A549 treated with AZD9567 at 1 μM for 4 hours (cell line): Measurements from ENCODE around the gene RIC3. TPM values are rescaled to one million over a fixed set of nuclear protein-coding genes. Genes with fewer than 3 reads are reported as not detected.

Experiments used
- total RNA-seq: library from RNA; stranded (reverse); fragments of 200-300 nt; extraction: Qiagen RNA extraction; gene quantifications from 5 replicates; pipeline ENCODE4 v1.2.3, GENCODE V29; 2022; ENCODE audit not compliant: insufficient read depth

RIC3 gene, protein sequence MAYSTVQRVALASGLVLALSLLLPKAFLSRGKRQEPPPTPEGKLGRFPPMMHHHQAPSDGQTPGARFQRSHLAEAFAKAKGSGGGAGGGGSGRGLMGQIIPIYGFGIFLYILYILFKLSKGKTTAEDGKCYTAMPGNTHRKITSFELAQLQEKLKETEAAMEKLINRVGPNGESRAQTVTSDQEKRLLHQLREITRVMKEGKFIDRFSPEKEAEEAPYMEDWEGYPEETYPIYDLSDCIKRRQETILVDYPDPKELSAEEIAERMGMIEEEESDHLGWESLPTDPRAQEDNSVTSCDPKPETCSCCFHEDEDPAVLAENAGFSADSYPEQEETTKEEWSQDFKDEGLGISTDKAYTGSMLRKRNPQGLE
- total RNA-seq: 2.3 to 2.7 TPM (median 2.7 TPM) in 5 replicates

DNA sequence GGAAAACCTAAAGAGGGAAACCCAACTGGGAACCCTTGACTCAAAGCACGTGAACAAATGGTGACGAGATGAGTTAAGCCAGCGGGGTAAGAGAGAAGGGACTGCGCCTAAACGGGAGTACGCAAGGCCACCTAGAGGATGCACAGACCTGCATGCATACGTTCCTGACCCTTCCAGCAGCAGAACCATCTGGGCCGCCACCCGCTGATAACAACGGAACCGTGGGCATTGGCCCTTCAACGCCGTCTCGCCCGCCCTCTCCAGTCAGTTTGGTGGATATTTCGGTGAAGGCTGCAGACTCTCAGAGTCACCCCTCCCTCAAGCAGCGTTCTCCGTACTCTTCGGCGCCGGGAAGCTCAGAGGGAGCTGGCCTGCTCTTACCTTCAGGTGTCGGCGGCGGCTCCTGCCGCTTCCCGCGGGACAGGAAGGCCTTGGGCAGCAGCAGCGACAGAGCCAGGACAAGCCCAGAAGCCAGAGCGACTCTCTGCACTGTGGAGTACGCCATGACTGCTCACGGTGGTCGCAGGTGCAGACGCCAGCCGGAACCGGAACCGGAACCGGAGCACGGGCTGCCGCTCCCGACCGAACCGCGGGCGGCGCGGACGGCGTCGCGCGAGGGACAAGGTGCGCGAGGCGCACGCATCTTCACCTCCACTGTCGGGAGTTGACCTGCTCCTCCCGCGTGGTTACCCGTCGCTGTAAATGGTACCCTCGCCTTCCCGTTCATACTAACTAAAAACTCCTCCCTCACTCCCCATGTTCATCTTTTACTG, at the start of gene RIC3:
TSS of gene RIC3 (minus strand) at position 541 of the 773 bp plus-strand sequence. CDS start at position 505, 36 bp downstream.

DNA sequence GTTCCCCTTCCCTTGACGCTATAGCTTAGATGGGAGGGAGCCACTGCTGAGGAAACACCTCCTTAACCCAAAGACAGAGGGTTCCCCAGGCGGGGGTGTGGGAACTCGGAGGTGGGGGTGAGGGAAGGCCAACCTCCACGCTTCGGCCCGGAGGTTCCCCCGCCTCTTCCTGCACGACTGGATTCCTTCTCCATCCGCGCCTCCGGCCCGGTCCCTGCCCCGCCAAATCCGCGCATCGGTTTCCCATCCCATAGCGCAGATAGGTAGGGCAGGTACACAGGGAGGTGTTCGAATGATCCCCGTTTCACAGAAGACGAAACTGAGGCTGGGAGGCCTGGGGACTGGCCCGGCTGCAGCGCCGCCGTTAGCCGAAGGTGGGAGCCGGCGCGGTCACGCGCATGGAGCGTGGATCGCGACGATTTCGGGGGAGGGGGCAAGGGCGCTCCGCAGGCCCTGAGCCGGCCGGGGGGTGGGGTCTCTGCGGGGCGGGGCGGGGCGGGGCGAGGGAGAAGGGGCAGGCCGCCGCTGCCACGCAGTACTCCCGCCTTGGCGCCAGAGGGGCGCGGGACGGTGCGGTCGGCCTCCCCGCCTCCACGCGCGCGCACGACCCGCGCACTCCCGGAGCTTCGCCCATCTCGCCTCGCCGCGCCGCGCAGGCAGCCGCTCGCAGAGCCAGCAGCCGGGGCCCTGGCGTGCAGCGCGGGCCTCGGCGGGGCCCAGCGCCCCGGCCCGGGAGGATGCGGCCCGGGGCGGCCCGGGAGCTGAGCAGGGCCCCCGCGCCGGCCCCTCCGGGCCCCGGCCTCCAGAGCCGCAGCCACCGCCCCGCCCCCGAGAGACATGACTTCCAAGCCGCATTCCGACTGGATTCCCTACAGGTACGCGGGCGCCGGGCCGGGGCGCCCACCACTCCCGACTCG, 87.9 kb downstream of the RIC3 start, which contains the start of gene TUB:
TSS of gene TUB (plus strand) at position 538 of the 917 bp plus-strand sequence. CDS start at position 838, 300 bp downstream.

Other genes starting within 250 kb of the RIC3 start
- not detected in 5 replicates for gene OR10A6, start 237.8 kb downstream of the RIC3 start, total RNA-seq
- gene OR10A3, start 227.3 kb downstream of the RIC3 start, total RNA-seq: not detected in 5 replicates
- gene NLRP10, start 203.6 kb downstream of the RIC3 start, total RNA-seq: not detected in 5 replicates
- 313 to 586 TPM (median 325 TPM) in 5 replicates for gene EIF3F, start 181.7 kb downstream of the RIC3 start, total RNA-seq
- 5.8 to 8.8 TPM (median 7.6 TPM) in 5 replicates for gene TUB, start 87.8 kb downstream of the RIC3 start, total RNA-seq
- 1.7 to 3.5 TPM (median 2.0 TPM) in 5 replicates for gene LMO1, start 94.9 kb upstream of the RIC3 start, total RNA-seq